ENCODE results near the gene MICAL2. TPM values are rescaled to one million over a fixed set of nuclear protein-coding genes. Genes with fewer than 3 reads are reported as not detected.

MICAL2 gene
- total and polyA plus RNA-seq, 10 of the 15 experiments (the other 5 are each of a cell fraction or from before 2014, with no cell fraction given) = 0.90 to 5.6 (median 2.4) TPM

DNA sequence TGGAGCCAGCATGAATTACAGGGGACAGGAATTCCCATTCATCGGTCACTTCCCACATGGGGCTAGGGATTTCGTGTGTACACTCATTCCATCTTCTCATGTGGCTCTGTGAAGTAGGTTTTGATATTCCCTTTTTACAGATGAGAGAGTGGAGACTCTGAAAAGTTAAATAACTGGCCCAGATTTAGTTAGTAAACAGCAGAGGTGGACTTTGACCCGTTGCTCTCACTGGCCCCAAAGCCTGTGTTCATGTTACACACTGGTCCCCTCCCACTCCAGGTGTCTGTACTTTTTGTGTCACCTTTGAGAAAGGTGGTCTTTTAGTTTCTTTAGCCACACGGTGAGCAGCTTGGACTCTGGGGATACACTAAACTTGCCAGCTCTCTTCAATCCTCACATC lies 108.5 kb downstream of the MICAL2 start:
- FAIRE-seq = no peak
- H3K4me1 ChIP-seq (ENCODE audit: control insufficient read depth, insufficient read depth, low read length) = no peaks in the 10 kb centered on the region
- H3K27me3 ChIP-seq (replicated peaks in 1 of 2; ENCODE audit: control insufficient read depth in 2 of 2, insufficient read depth in 2 of 2, low read length in 1 of 2) = no peaks in the 10 kb centered on the region; a peak in 1 of 4 replicates
- SMC1A ChIA-PET (ENCODE audit: uncharacterized antibody, unreplicated experiment) = no interaction called here
- CTCF ChIA-PET = interaction anchor here (1.5 kb wide), 1 partner anchor 17 kb away, joined by 6 read pairs; no protein-coding TSS in a partner anchor
- TF ChIP-seq SMAD5 (IDR thresholded peaks at IDR 0.05; ENCODE audit: low read depth) (no peak), NR2C2 (IDR thresholded peaks at IDR 0.05; ENCODE audit: borderline replicate concordance, control insufficient read depth, insufficient read length, low read depth) (no peak), WRNIP1 (IDR thresholded peaks at IDR 0.05; ENCODE audit: borderline replicate concordance, low read depth, low read length) (no peak), CEBPB (IDR thresholded peaks at IDR 0.05; ENCODE audit: borderline replicate concordance in 1 of 2, low read depth in 2 of 2, low read length in 2 of 2) (no peak), BCL11A (IDR thresholded peaks at IDR 0.05; ENCODE audit: low read depth, low read length) (no peak), BACH1 (IDR thresholded peaks at IDR 0.05; ENCODE audit: borderline replicate concordance) (no peak), SUZ12 (IDR thresholded peaks at IDR 0.05; ENCODE audit: unreplicated experiment) (no peak), HDAC6 (IDR thresholded peaks at IDR 0.05; ENCODE audit: unreplicated experiment) (no peak), HCFC1 (IDR thresholded peaks at IDR 0.05; ENCODE audit: low read length) (no peak), NBN (IDR thresholded peaks at IDR 0.05) (no peak)
- RAD21 ChIA-PET (ENCODE audit: unreplicated experiment) = interaction anchor here (1.1 kb wide), 1 partner anchor 171 kb away, joined by 3 read pairs; no protein-coding TSS in a partner anchor
- no peaks in the 10 kb centered on the region for H4K20me1 ChIP-seq (ENCODE audit: control insufficient read depth, insufficient read depth)
- H3K4me2 ChIP-seq (ENCODE audit: control insufficient read depth, insufficient read depth) = no peak overlapping the region
- H2AFZ ChIP-seq (ENCODE audit: control insufficient read depth, low read depth, low read length) = no peak overlapping the region
- 46% methylated on average over 4 of the region's 4 CpGs for WGBS (ENCODE audit: insufficient coverage, insufficient replicate concordance, low lambda C conversion rate, missing lambda C conversion rate)
- H3K9me3 ChIP-seq (replicated peaks; ENCODE audit: control insufficient read depth, insufficient read depth, low read length) = no peaks in the 10 kb centered on the region
- POLR2A ChIA-PET = interaction anchor here (0.6 kb wide), 2 partner anchors 131 to 274 kb away, joined by 3 read pairs; no protein-coding TSS in a partner anchor
- H3K9ac ChIP-seq (ENCODE audit: control insufficient read depth, insufficient read depth, low read length) = no peak overlapping the region
- in situ Hi-C loops (cut with MboI) (no loop called here), intact Hi-C loops (cut with micrococcal nuclease; ENCODE audit: unreplicated experiment) (no loop called here)
- BruUV-seq (replicated peaks) = no TSS peak
- DNase-seq (ENCODE audit: low read depth, low spot score) = no peak
- no peaks in the 10 kb centered on the region for H3K36me3 ChIP-seq (ENCODE audit: control insufficient read depth in 2 of 2, insufficient read depth in 2 of 2, low read length in 1 of 2)
- no peak overlapping the region for H3K4me3 ChIP-seq
- H3K27ac ChIP-seq (ENCODE audit: control insufficient read depth, insufficient read depth) = no peak overlapping the region
- H3K79me2 ChIP-seq (ENCODE audit: control insufficient read depth, insufficient read depth, low read length) = no peaks in the 10 kb centered on the region
- ATAC-seq = no peak
